GM19023 (cell line): ENCODE measurements around the gene PPM1H.
A peak's percentile ranks its signal among the peaks of the same experiment; 100 is the strongest.

ENCODE experiments used
- ATAC-seq: cut with Tn5 transposase; IDR thresholded peaks from one replicate; pipeline ENCODE4 v1.9.1; 2021; ENCODE audit warnings: mild to moderate bottlenecking, moderate library complexity; ENCODE audit not compliant: unreplicated experiment

PPM1H gene

DNA sequence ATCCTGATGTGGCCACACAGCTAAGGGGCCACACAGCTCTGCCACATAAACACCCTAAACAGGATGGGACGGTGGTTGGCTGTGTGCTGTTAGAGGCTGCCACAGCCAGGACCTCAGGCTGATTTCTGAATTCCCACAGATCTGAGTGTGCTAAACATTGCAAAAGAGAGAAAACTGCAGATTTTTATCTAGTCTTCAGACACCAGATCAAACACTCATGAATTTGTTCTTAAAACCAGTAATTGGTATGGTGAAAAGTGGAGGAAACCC is 277.7 kb downstream of the PPM1H start:
- ATAC-seq = no peak

DNA sequence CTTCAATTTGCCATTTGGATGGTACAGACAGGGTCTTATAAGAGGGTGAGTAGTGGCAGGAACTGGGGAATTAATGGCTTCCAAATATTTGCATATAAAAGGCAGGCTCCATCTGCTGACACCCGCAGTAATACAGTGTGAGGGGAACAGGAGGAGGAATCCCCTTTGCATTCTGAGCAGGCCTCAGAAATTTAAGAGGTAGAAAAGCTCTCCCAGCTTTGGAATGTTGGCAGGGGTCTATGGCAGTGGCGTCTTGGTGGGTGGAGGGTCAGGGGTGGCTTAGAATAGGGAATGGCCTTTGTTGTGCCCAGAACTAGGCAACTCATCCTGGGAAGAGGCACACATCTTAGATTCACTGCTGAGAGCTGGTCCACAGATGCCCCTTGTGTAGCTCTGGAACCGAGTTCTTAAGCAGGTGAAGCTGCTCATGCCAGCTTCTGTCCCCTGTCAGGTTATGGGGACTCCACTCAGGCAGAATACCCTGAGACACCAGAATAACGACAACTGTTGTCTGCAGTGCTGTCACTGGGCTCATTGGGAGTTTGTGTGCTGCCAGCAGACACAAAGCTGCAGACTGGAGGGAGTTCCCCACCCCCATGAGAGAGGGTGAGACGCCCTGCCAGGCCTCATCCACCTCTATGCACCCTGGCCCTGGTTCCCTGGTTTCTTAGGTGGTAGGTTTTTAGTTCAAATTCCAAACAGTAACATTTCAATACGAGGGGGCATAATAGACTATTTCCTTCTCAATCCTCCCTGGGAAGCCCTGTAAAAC is 278.2 kb downstream of the PPM1H start:
- ATAC-seq = no peak

DNA sequence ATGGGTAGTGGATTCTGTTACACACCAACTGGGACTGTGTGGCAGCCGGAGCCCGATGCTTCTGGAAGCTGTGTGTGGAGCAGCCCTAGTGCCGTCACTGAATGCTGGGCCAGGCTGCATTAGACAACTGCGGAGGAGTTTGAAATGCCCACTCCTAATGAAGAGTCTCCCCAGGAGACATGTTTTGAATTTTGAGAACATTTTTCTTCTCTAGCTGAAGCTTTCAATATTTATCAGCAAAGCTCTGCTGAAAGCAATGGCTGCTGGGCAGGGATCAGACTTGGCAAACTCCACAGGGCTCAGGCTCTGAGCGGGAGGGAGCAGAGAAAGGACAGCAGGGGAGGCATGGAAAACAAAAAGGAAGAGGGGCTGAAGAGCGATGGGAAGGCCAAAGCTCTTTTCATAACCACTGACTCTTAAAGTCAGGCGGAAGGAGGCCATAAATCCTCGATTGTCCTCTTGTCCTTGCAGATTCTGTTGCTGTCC is 279.2 kb downstream of the PPM1H start:
- ATAC-seq = no peak

DNA sequence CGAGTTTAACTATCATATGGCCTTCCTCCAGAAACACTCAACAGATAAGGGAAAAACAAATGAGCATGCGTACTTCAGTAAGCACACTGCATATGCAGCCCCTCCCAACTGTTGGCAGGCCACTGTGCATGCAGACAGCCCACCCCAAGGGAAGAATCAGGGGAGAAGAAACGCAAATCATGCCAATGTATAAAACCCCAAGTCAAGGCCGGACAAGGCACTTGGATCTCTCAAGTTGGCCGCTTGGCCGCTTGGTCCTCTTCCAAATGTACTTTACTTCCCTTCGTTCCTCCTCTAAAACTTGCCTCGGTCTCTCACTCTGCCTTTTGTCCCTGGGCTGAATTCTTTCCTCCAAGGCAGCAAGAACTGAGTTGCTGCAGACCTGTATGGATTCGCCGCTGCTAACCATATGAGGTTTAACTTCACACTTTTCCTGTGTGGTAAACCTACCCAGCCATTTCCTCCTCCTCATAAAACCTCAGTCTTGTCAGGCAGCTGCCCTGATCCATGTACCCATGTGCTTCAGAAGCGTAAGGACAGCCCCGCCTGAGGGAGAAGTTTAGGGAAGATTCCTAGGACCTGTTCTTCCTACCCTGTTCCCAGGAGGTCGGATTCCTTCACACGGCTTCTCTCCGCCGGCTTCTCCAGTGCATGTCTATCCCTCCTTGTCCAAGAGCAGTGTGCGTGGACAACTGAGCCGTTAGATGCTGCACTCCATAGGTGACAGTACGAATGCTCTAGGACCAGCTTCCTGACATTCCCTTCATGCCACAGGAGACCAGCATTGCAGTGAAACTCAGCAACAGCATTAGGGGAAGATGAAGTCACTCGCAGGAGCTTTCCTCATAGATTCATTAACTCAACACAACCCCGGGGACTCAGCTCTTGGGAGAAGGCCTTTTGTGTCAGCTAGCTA is 280.4 kb downstream of the PPM1H start:
- no peak for ATAC-seq

DNA sequence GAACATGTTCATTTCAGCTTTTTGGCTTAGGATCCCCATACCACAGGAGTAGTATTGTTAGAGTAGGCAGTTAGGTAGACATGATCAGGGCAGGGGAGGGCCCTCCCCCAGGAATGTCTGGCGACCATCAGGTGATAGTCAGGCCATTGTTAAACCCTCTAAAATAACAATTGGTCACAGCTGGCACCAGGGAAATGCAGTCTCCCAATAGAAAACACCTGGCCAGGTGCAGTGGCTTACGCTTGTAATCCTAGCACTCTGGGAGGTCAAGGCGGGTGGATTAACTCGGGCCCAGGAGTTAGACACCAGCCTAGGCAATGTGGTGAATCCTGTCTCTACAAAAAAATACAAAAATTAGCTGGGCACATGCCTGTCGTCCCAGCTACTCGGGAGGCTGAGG is 281.2 kb downstream of the PPM1H start:
- ATAC-seq = no peak

DNA sequence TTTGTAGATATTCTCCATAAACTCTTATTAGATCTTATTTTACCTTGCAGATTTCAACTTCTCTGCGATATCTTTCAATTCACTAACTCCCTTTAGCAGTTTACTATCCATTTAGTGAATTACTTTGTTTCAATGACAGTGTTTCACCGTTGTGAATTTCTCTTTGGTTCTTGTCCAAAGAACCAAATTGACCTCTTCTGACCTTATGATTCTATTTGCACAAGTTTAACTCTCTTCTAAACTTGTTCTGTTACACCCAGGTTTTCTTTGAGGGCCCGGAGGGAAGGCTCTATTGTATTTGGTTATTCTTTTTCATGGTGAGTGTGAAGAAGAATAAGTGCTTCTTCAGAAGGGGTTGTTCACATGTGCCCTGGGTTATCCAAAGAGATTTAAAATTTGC is 281.6 kb downstream of the PPM1H start:
- no peak for ATAC-seq

DNA sequence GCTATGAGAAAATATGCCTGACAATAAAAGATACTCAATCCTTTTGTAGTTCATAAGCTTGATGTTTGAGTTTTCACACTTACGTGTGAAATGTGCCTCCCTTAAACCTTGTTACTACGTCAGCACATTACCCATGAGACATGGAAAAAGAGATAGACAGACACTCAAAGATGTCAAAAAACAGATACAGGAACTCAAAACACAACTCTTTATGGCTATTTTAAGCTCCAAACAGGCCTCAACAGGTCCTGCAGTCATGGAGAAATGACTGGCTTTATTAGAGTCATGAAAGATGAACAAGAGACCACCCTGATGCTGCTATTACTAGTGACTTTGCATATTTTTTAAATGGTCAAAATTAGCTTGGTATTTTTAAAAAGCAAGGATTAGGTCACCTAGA is 283.8 kb downstream of the PPM1H start:
- ATAC-seq = no peak

DNA sequence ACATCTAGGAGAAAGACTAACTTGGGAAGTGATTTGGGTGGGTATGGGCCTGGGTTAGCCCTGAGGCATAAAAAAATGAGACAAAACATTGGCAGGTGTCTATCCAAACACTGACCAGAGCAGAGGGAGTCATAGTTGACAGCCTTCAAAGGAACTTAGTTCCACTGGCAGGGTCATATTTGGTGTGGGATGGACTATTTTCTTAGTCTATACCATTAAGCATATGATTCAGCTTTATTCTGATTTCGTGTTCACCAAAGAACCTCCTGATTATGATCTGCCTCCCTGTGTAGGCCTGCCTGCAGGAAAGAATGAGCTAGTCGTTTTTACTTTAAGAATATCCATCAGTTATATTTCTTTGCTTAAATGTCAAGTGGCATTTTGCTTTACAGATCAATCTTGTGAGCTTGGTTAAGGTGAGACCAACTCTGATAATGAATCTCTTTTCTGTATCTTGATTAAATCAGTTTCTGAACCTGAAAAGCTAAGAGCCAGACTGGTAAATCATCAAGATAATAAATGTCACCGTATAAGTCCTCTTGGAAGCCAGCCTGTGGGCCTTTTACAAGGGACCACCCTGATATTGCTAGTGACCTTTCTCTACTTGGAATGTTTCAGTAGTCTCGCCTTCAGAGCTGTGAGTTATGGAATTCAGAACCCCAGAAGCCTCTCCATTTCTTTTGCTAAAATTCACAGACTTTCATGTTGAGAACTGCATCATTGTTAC is 285.4 kb downstream of the PPM1H start:
- no peak for ATAC-seq

DNA sequence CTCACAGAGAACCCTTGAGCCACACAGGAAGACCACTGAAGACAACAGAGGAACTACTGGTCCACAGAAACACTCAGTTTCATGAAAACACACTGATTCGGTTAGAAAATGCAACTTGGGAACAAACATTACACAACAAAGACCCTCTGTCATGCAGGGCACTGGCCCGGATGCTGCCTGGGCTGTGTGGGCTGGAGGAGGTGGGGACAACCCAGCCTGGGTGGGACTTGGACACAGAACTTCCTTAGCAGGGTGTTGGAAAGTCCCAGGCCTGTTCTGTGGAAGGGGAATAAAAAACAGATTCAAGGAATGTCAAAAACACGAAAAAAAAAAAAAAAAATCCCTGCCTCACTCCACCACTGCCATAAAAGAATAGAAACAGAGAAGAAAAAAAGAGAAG is 287.4 kb downstream of the PPM1H start:
- ATAC-seq = no peak

DNA sequence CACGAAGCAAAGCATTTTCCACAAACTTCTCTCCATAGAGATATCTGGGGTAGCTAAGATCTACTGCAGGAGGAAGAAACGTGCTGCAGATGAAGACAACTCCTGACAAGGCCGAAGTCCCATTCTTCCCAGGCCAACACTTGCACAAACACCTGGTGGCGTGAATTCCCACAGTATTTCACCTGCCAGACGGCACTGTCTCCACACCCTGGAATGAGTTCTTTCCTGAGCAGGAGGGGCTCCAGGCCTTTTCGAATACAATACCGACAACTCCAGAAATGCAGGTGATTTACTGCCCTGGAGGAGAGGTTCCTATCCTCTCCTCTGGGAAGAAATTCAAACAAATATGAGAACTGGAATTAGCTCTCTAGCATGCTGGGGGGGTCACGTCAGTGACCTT is 288.4 kb downstream of the PPM1H start:
- no peak for ATAC-seq

DNA sequence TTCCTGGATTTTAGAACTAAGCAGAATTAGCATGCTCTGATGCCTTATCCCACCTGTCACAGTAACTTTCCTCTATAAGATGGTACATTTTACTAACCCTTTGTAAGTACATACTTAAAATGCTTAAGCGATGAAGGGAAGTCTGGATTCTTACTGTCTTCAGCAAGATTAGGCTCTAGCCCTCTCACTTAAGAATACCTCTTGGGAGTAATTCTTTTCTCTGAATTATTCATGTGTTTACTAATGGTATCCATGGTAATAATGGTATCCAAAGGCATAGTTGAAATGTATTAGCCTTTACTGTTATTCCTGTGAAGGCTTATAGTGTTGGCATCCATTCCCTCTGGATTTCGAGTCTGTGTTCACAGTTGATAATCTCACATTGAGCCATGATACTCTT is 291.5 kb downstream of the PPM1H start:
- no peak for ATAC-seq

DNA sequence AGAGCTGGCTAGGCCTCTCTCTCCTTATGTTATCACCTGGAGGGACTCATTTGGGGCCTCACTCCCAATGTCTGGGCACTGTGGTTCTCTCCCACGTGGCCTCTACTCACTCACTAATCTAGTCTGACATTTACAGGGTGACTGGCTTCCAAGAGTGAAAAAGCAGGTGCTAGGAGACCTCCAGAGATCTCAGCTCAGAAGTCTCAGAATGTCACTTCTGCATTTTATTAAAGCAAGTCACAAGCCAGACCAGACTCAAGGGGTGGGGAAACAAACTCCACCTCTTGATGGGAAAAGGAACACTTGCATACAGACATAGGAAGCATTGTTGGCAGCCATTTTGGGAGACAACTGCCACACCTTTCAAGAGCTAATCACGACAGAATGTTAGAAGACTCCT is 292.5 kb downstream of the PPM1H start:
- ATAC-seq = no peak

DNA sequence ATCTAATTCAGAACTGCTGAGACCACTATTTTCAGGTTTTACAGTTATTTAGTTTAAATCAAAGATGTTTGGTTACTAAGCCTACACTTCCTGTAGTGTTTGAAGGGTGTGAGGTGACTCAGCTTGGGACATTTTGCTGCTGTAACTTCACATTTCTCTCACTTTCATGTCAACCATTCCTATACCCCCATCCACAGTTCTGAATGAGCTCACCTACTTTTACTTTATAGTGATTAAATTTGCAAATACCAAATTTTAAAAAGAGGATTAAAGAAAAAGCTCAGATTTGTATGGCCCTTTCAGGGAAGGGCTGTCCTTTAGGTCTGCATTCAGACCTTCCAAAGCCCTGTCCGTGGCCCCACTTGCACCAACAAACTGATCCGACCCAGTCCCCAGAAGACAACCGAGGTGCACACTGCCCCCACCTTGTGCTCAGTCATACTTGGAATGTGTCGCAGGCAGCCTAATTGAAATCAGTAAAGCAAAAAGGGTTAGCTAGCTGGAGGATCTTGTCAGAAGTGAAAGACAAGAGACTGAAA is 294.0 kb downstream of the PPM1H start:
- ATAC-seq = peak; percentile 96

DNA sequence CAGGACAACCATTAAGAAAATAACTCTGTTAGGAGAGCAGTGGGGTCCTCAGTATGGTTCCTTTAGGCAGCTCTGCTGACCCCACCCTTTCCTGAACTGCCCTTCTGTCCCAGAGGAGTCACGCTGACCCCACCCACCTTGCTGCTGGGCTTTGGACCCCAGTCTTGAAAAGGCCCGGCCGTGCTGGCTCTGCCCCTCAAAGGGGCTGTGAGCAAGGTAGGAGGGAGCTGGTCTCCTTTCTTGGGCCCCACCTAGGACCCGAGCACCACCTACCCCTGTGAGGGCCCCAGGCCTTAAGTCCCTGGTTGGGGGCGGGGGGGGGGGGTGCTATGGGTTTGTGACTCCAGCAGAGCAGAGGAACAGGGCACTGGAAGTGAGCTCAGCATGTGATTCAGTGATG is 297.3 kb downstream of the PPM1H start:
- ATAC-seq = no peak

DNA sequence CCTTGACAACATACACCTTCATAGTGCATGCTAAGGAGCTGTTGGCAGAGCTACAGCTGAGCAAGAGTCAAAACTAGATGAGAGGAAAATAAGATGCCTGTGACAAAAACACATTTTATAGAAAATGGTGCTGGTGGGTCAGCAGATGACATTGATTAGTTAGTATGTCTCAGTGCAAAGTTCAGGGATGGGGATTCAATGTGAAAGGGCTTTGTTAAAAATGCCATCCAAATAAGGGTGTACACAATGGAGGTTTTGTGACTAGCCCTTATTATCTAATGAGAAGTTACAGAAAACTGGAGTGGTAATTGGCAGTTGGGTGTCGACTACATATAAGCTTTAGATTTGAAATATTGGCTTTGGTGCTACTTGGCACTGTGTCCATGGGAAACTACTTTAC is 299.3 kb downstream of the PPM1H start:
- no peak for ATAC-seq

DNA sequence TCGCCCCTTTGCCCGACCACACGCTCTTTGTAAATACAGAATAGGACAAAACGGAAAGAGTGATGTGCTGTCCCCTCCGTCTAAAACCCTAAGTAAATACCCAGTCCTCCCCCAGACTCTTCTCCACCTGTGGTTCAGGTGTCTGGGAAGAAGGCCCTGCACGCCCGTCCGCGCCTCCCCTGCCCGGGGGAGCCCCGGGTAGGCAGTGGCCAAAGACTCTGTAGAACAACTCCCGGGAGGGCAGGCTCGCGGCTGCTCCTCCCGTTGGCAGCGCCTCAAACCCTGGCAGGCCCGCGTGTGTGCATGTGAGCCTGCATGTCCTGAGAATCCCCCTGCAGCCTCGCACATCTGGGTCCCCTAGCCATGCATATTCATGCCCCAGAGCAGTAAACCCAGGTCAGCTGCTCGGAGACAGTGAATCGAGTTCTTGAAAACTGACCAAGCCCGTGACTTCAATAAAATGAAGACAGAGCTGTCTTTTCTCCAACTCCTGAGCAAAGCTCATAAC is 302.5 kb downstream of the PPM1H start:
- ATAC-seq = peak; percentile 54

DNA sequence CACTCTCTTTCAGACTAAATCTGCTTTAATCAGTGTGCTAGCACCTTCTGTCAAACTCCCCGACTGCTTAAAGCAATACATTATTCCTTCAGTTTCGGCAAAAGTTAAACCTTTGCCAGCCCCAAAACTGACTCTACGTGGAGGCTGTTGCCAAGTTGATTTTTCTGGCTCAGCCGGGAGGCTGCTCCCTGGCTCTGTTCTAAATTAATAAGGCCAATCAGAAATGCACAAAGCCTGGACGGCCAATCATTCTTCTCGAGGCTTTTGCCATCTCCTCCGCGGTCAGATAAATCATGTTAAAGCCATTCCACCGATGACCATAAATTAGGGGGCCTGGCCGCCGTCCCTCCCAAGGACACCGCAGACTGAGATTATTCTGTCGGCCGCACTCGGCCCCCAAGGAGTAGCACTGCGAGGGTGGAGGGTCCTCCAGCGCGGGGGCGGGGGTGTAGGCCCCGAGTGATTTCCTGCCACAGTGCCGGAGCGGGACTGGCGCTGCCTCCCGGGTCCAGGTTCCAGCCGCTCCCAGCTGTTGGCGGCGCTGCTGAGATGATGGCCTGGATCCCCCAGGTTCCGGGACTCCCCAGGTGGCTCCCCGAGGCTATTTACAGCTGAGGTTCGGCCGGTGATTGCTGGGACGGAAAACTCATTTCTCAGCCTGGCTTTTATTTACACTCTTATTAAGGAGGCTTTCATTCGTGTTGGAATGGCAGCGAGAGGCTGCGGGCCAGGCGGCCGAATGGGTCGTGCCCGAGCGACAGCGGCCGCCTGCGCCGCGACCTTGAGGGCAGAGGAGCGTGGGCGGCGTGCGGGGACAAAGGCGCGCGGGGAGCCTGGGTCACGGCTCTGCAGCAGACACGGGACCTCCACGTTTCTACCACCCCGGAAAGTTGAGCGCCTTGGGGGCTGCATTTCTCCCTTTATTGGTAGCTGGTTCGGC is 303.2 kb downstream of the PPM1H start:
- peak; percentile 66 for ATAC-seq

DNA sequence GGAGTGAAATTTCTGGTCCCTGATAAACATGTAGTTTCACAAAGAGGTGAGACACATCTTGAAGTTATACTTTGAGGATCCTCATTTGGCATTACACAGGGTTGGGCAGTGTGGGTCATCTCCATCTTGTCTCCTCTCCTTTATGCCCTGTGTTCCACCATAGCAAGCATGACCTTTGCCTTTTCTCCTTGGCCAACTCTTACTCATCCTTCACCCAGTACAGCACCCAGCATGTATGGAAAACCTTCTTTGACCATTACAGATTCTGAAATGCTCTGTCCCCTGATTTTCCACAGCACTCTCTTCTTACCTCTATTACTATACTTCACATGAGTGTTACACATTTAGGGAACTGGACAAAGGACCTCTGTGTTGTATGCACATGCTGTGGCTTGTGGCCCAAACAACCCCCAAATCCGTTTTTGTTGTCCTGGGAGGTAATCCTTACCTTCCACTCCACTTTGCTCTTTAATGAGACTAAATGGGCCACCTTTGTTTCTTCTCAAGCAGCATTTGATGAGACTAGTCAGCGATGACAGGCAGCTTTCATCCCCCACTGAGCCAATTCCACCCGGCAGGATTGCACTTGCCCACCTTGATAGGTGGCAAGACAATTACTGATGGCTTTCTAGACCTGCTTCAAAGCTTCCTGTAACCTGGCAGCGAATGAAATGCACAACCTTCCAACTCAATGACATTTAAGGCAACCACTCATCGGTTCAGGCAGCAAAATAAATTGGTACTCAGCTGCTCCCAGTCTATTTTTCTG is 304.8 kb downstream of the PPM1H start:
- no peak for ATAC-seq

DNA sequence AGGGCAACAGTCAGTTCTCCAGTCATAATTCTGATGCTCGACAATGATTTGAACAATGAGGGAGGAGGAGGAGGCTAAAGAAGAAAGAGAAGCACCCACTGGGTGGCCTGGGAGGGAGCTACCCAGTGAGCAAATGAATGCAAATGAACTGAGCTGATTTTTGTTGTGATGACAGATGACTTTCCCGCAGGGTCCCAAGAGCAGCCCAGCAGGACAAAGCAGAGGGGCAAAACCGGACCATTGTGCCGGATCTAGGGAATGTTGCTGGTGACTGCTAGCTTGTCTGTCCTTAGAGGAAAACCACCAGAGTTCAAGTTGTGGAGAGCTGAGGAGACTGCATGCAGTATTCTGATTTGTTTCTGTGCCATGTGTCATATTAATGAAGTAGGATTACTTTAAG is 305.5 kb downstream of the PPM1H start:
- no peak for ATAC-seq
